Measurements from ENCODE around the gene LAMA3.

The LAMA3 gene

DNA sequence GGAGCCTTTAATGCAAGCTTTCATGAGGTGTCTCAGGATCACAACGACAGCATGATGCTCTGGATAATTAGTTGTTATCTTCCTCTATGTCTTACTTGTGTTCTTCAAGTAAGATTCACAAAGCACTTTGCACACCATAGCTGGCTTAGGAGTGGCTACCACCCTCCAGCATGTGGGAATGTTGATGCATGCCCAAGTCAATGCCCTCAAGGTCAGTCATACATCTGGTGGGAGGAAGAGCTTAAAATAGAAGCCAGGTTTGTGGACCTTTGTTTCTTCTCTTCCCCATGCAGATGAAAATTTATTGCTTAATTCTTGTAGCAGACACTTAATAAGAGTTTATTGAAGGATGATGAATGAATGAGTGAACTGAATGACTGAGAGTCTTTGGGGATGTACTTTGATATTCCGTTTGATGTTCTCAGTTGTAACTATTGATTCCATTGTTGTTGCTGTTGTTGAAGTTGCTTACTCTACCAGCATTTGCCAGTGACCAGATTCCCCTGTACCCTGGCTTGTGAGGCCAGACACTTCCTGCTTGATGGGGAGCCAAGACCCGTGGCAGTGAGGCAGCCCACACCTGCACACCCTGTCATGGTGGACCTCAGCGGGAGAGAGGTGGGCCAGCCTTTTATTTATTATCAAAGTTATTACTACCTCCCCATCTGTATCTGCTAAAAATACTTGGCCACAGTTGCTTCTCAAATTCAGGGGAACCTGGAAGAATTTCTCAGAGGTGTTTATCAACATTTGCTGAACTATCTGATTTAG is 137.8 kb downstream of the LAMA3 start:
- no peak for DNase-seq

DNA sequence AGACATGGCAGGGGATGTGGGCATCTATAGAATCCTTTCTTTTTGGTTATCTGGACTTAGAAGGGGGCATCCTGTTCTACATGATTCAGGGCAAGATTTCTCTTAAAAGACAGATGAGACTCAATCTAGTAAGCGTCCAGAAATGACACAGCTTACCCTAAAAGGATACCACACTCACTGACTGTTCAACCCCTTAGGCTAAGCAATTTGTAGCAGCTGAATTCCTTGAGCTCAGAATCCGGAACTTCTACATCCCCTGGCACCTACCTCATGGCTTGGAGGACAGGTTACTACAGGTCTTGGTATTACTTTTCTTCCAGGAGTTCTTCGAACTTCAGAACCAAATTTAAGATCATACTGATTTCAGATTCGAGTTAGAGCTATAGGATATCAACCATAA is 138.4 kb downstream of the LAMA3 start:
- DNase-seq = no peak

DNA sequence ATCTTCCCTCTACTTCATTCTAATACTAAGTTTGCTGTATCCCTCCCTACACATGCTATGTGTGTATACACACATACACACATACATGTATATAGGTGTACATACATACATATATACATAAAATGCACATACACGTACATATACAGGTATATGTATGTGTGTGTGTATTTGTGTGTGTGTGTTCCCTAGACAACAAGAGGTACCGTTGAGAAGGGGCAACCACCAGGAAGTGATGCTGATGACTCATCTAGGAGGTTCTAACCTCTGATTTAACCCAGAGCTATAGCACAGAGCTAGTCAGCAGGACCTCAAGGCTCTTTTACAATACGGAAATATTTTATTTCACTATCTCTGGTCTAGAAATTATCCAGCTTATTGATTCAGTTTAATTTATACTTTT is 139.2 kb downstream of the LAMA3 start:
- peak; percentile 84 to 85 for DNase-seq

DNA sequence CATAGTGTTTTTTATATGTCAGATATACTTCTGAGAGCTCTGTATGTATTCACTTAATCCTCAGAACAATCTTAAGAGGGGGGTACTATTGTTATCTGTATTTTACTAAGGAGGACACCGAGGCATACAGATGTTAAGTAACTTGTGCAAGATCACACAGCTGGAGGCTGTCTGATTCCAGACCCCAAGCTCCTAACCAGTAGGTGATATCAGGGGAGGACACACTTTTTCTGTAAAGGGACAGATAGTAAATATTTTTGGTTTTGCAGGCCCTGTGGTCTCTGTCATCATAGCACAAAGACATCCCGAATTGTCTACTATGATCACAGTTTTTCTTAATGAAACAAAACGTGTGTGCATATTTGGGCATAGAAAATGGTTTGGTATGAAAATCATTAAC is 143.7 kb downstream of the LAMA3 start:
- no peak for DNase-seq

DNA sequence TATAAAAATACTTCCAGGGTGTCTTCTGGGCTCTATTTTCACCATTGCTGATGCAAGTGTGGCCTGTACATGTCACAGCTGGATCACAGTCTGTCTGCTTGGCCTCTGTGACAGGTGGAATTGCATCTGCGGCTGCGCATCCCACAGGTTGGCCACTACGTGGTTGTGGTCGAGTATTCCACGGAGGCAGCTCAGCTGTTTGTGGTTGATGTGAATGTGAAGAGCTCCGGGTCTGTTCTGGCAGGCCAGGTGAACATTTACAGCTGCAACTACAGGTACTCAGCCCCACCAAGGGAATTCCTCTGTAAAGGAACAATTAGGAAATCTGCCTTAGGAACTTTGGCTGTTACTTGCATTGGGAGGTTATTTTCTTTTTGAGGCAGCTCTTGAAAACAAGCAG is 144.5 kb downstream of the LAMA3 start:
- no peak for DNase-seq

DNA sequence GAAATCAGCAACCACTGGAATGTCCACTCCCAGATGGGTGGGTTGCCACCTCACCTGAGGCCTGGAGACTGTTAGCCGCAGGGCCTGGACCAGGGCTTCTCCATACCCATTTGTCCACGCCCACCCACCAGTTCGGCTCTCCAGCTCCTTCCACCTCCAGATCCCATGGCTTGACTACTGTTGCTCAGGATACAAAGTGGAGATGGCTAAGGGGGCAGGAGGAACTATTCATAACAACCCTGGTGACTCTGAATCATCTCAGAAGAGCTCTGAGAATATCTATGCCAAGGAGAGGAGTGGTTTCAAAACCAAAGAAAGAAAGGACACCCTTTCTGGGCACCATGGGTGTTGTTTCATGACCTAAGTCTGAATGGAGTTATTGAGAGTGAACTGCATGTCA is 145.8 kb downstream of the LAMA3 start:
- no peak for DNase-seq

DNA sequence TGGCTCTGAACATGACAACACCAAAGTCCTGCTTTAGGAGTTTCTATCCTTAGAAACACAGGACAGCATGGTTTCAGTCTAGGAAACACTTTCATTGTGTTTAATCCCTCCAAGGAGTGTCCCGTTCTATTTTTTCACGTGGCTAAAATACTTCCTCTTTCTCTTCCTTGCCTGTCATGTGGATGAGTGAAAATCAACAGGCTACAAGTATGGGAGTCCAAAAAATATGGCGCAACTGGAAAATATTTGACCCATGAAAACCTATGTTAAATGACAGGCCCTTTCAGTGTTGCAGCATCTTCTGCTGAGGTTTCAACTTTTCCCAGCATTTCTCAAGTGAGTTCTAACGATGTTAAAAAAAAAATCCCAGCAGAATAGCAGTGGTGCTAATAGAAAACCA is 146.3 kb downstream of the LAMA3 start:
- DNase-seq = peak; percentile 14 to 42

DNA sequence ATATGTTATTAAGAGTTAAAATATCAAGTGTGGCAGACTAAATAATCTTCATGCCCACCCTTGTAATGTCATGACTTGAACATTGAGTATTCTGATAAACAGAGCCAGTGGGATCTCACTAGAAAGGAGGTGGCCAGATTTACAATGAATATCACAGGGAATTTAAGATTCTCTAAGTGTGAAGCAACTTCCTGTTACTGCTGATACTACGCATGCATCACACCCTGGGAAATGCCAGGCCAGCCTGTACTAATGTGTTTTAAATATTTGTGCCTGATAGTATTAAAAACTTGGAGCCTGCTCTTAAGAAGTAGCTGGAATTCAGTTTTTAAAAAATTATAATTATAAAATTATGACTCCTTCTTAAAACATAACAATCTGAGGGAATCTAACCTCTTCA is 148.3 kb downstream of the LAMA3 start:
- peak; percentile 37 to 39 for DNase-seq

DNA sequence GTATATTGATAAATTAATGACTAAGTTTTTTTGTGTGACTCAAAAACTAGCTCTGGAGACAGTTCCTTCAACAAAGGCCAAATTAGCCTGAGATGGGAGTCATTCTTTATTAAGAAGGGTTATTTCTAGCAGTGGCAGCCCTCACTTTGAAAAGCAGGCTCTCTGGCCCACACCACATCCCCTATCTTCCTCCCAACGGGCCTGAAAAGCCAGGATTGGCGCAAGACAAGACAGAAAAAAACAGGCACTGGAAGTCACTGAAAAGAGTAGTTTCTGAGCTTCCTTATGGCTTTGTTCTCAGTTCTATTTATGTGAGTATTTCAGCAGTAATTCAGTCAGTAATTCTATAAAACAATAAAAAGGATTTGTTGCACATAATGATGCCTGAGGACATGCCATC is 149.0 kb downstream of the LAMA3 start:
- DNase-seq = peak; percentile 8 to 9

DNA sequence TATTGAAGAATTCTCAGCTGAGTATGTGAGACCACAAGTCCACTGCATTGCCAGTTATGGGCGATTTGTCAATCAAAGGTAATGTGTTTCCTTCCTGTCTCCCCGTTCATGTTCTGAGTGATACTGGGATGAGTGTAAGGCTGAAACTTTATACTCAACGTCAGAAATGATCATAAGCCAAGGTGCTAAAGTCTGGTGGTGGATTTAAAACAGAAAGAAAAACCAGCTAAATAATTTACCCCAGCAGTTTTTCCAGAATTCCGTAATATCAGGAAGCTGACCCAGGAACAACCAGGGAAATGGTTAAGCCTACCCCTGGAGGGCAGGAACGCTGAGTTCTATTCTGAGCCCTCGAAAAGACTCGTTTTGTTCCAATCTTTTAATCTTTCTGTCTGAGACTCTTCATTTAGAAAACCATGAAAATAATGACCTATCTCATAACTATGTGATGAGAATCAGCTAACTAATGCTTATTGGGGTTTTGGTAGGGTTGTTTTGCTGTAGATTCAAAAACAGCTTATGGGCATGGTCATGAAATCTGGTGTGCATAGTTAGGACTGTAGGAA is 149.6 kb downstream of the LAMA3 start:
- DNase-seq = no peak

DNA sequence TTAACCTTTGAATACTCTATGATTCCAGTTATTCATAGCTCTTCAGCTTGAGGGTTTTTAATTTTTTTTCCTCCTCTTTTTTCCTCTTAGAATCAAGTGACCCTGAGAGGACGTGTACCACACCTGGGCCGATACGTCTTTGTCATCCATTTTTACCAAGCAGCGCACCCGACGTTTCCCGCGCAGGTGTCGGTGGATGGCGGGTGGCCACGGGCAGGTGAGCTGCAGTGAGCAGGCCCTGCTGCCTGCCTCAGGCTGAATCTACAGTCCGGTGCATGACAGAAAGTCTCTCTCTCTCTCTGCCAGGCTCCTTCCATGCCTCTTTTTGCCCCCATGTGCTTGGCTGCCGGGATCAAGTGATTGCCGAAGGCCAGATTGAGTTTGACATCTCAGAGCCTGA is 153.1 kb downstream of the LAMA3 start:
- no peak for DNase-seq

DNA sequence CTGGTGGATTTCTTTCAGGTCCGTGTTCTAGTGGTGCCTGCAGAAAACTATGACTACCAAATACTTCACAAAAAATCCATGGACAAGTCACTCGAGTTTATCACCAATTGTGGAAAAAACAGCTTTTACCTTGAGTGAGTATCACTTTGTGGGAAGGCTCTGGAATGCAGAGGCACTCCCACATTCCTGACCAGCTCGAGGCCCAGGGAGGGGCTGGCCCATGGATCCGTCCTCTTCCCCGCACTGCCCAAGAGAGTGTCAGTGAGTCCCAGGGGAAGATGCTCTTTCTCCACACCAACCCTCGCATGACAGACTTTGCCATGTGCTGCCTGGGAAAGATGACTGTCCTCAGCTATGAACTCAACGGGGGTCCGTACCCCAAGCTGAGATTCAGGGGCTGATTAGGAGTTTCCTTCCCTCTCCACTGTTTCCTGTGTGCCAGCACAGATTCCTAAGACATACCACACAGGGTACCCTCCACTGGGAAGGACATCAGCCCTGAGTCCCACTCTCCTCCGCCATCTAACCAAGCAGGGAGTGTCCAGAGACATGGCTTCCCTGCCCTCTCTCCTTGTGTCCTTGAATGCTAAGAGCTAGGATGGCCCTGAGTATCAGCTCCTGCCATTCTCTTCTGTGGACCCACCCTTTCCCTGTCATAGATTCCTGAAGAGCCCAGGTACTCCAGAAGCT is 155.9 kb downstream of the LAMA3 start:
- no peak for DNase-seq

DNA sequence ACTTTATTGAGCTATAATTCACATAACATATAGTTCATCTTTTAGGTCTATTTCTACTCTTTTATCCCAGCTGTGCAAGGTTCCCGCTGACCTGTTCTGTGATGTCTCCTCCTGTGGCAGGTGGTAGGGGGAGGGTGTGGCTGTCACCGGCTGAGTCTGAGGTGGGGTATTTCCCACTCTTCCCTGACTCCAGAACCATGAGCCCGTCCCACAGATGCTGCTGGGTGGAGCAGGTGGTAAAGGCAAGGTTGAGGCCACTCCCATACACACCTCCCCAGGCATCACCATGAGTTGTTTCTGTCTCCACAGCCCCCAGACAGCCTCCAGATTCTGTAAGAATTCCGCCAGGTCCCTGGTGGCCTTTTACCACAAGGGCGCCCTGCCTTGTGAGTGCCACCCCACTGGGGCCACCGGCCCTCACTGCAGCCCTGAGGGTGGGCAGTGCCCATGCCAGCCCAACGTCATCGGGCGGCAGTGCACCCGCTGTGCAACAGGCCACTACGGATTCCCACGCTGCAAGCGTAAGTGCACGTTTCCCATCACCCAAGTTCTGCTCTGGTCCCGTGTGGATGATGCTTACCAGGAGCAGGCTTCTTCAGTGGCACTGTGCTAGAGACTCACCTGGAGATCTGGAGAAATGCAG is 156.9 kb downstream of the LAMA3 start:
- no peak for DNase-seq

DNA sequence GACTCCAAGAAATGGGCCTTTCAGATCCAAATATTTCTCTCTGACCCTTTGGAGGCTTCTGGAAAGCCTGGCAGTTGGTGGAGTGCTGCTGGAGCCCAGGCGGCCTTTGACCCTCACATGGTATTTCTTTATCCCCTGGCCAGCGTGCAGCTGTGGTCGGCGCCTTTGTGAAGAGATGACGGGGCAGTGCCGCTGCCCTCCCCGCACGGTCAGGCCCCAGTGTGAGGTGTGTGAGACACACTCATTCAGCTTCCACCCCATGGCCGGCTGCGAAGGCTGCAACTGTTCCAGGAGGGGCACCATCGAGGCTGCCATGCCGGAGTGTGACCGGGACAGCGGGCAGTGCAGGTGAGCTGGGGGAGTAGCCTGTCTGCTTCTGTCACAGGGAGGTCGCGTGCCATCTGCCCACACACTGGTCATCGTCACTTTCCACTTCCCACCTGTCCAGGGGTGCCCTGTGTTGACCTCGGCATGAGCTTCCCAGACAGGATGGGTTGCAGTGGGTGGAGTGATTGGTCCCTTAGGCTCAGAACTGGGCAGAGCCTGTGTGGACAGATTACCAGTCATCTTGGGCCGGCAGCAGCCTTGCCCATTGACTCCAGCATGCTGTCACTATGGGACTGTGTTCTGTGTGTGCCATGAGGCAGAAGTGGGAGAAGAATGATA is 158.2 kb downstream of the LAMA3 start:
- DNase-seq = no peak

DNA sequence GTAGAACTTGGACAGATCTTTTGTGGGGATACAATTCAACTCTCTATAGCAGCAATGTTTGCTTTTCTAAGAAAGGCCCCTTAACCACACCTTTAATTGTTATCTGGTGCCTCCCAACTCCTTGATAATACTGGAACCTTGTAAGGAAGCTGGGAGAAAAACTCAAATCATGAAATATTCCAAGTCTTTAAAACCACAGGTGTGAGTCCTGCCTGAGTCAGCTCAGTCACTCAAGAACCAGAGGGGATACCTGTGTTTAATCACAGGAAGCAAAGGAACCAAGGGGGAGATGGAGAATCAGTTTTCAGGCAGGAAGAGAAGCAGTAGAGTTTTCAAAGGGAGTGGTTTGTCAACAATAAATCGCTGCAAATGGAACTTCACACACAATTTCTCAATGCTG is 159.9 kb downstream of the LAMA3 start:
- DNase-seq = no peak

DNA sequence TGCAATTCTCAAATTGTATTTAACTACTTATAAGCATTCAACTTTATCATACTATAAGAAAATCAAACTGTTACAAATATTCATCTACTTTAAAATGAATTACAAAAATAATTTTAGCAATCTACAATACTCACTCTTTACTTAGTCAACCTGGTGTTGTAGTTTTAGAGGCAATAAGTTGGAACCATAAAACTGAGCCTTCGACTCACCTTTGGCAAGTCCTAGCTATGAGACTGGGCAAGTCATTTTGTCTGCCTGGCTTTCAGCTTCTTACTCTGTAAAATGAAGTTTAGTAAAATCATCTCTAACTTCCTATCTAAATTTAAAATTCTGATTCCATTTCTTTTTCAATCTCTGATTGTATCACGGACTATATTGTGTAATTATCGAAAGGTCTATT is 161.0 kb downstream of the LAMA3 start:
- DNase-seq = no peak

DNA sequence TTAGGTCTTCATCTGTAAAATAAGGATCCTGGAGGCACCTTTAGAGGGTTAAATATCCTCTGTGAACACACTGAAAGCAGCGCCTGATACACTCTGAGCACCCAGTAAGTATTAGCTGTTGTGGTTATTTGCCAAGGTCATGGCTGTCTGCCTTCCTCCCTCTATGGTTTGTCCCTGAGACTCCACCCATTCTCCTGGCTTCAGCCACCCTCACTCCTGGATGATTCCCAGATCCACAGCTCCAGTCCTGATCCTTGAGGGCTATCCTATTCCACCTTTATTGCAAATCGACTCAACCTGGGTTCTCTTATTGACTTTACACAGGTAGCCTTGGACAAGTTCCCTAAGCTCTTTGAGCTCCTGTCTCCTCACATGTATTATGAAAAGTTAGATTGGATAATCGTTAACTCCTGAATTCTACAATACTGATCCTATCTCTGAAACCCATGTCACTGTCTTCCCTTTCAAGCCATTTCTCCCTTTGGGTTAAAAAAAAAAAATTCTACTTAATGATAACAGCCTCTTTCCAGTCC is 162.3 kb downstream of the LAMA3 start:
- DNase-seq = no peak

DNA sequence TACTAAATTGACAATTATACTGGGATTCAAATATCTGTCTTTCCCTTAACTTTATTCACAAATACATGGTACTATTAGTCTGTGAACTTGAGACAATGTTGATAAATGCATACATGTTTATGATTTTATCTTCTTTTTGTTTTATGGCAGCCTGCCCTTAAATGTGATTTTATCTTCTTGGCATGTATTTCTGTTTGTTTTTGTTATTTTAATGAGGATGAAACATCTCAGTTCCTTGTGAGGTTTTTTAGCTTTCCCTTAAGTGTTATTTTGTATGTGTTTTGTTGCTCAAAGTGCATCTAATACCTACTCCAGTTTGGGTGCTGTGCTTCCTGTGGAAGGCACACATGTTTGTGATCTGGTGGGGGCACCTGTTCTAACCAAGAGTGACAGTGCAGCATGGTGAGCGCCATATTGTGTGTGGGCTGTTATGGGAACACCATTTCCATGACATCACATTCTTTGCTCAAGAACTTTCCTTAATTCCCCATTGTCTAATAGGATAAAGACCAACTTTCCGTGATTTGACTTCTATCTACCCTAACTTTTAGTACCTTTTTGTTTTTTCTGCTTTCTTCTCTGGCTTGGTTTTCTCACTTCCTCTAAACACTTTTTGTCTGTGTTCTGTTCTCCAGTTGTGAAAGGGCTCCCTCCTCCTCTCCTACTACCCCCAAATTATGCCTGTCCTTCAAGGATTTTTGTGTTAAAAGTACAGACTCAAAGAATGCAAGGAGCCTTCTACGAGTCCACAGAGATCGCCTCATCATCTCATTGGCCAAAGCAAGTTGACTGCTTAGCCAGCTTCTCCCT is 163.2 kb downstream of the LAMA3 start:
- no peak for DNase-seq

DNA sequence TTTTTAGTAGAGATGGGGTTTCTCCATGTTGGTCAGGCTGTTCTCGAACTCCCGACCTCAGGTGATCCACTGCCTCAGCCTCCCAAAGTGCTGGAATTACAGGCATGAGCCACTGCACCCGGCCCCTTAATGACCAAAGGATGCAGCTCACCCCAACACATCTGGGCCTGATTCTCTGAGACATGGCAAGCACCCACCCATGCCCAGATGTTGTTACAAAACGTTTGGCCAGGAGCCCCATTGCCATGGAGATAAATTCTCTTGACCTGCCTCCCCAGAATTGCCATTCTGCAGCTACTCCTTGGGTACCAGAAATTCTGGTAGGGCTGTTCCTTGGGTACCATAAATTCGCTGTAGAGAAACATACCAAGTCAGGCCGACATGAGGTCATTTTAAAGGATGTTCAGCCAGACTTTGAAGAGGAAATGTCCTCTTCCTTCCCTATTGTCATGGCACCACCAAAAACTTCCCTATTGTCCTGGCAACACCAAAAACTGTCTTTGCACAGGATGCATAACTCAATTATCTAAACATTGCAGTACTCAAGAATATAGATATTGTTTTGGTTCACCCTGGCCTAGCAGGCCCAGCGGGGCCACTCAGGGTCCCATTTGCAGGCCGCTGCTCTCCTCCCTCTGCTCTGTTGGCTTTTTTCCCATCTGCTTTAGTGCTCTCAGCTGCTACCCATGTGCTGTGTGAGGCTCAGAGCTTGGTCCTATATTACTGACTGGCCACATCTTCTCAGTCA is 164.4 kb downstream of the LAMA3 start:
- peak in 1 of 2 experiments; percentile 19 for DNase-seq

DNA sequence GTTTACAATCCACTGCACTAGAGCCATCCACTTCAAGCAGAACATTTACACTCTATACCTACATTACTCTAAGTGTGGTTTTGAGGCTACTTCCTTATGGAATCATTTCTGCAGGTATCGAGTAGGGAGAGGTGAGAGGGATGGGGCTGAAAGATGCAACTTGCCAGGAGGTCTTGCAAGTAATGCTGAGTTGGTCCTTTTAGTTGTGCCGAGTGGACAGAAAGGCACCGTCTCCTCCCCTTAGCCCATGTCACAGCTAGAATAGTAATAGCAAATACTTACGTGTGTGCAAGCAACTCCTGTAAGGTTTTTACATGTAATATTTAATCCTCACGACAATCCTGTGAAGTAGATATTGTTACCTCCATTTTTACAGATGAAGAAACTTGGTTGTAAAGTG is 166.5 kb downstream of the LAMA3 start:
- DNase-seq = no peak

DNA sequence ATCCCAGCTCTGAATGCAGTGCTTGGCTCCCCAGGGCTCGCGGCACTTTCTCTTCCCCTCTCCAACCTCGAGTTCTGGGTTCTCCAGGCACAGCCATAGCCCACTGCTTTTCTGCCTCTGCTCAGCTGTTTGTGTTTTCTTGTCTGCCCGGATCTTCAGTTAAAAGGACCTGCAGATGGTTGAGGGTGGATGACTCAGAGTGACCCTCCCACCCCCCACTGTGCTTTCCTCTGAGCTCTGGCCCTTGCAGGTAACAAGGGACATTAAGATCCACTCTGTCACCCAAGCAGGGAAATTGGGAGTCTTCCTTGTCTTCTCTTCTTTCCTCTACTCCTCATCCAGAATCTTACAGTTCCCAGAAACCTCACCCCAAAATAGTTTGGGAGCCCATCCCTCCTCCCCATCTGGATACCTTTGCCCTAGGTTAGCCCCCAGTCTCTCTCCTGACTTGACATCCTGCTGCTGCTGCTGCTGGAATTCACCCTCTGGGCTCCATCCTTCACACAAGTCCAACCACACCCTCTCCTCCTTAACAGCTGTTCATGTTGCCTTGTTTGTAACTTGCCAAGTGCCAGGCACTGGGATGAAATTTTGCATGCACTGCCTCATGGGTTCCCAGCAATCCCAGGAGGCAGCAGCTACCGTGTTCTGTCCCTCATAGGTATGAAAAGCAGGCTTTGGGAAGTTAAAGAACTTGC is 167.4 kb downstream of the LAMA3 start:
- DNase-seq = no peak

All from Kasumi-1 (cell line).